Activated naive CD8-positive, alpha-beta T cell (primary cell): ENCODE results near the gene ESR2.

ENCODE experiments used
- H3K27ac Mint-ChIP-seq: one replicate; pipeline ENCODE4 v1.8.0; 2021; ENCODE audit warnings: mixed read lengths
- H3K27me3 Mint-ChIP-seq: one replicate; pipeline ENCODE4 v1.8.0; 2021; ENCODE audit warnings: mixed read lengths
- H3K36me3 Mint-ChIP-seq: one replicate; pipeline ENCODE4 v1.8.0; 2021; ENCODE audit warnings: mixed read lengths
- H3K4me1 Mint-ChIP-seq: one replicate; pipeline ENCODE4 v1.8.0; 2021; ENCODE audit warnings: low read depth, mixed read lengths
- H3K4me3 Mint-ChIP-seq: one replicate; pipeline ENCODE4 v1.8.0; 2021; ENCODE audit warnings: mild to moderate bottlenecking, mixed read lengths
- H3K9me3 Mint-ChIP-seq: one replicate; pipeline ENCODE4 v1.8.0; 2021; ENCODE audit warnings: low read depth, mixed read lengths

The ESR2 gene

GRCh38 chr14:64201921-64202545 is 92.1 kb downstream of the ESR2 start:
- peaks cover 12% of the 10 kb centered on the region for H3K4me1 Mint-ChIP-seq
- no peak overlapping the region for H3K27ac Mint-ChIP-seq
- H3K9me3 Mint-ChIP-seq: no peaks in the 10 kb centered on the region
- H3K36me3 Mint-ChIP-seq: no peaks in the 10 kb centered on the region
- no peaks in the 10 kb centered on the region for H3K27me3 Mint-ChIP-seq
- H3K4me3 Mint-ChIP-seq: no peak overlapping the region

DNA sequence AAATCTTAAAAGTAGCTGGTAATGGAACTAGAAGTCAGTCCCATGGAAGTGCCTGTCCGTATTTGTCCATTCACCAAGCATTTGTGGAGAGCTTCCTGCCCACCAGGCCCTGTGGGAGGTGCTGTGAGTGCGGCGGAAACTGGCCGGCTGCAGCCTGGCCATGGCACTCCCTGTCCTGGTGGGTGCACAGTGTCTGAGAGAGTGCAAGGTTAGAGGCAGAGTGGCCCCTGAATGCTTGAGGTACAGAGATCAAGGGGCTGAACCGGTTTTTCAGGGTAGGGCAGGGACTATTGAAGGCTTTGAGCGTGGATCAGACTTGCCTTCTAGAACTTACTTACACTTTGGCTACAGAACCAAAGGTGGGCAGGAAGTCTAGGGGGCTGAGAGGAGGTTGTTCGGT is 92.9 kb downstream of the ESR2 start:
- Mint-ChIP-seq H3K4me3 (no peak overlapping the region), H3K27ac (no peak overlapping the region), H3K4me1 (peaks cover 15% of the 10 kb centered on the region), H3K9me3 (no peaks in the 10 kb centered on the region), H3K36me3 (no peaks in the 10 kb centered on the region), H3K27me3 (no peaks in the 10 kb centered on the region)

DNA sequence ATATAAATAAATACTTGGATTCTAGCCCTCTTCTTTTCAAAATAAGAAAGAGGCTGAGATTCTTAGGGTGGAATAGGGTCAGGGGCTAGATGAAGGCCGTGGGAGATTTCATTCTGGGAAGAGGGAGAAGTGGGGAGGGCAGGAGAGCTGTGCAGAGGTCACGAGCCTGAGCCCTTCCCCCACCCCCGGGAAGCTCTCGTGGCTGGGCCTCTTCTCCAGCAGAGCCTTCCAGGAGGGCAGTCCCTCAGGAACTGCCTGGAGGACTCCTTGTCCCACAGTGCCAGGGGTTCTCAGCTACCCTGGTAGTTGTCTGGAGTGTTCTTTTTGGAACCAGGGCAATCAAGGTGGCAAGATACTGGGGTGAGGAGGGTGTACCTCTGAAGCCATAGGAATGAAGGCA is 94.0 kb downstream of the ESR2 start:
- no peak overlapping the region for H3K27ac Mint-ChIP-seq
- H3K4me3 Mint-ChIP-seq: no peak overlapping the region
- no peaks in the 10 kb centered on the region for H3K9me3 Mint-ChIP-seq
- H3K27me3 Mint-ChIP-seq: no peaks in the 10 kb centered on the region
- peaks cover 26% of the 10 kb centered on the region for H3K4me1 Mint-ChIP-seq
- peaks cover 3% of the 10 kb centered on the region for H3K36me3 Mint-ChIP-seq

DNA sequence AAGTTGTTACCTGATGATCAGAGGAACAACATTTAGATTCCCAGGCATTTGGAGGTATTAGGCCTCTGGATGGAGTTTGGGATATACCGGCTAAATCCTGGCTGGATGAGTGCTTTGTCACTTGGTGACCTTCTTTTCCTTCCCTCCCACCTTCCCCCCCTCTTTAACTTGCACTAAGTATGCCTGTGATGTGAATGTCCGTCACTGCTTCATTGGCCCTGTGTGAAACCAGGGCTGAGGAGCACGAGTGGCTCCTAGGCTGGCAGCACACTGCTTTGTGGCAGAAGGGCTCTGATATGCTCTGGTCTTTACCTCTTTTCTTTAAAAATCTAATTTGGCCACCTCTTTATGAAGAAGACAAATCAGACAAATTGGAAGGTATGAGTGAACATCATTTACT is 95.7 kb downstream of the ESR2 start:
- Mint-ChIP-seq H3K4me3 (no peak overlapping the region), H3K36me3 (peaks cover 5% of the 10 kb centered on the region), H3K4me1 (peaks cover 43% of the 10 kb centered on the region), H3K27me3 (no peaks in the 10 kb centered on the region), H3K9me3 (no peaks in the 10 kb centered on the region), H3K27ac (no peak overlapping the region)

DNA sequence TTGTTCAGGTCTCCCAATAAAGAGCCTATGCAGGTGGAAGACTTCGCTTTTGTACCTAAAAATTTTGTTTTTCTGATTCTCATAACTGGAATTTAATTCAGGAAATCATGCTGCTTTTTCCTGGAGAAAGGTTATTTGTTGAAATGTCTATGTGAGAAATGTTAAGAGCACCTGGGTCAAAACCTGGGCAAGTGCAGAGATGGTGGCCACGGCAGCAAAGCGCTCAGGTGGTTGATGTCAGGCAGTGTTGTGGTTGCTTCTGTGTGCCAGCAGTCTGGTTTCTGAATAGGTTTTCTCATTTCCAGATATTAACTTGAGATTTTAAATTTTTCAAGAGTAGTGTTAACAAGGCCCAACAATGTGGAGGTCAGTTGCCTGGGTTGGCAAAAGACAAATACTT is 96.2 kb downstream of the ESR2 start:
- Mint-ChIP-seq H3K4me1 (peaks cover 41% of the 10 kb centered on the region), H3K36me3 (peaks cover 5% of the 10 kb centered on the region), H3K4me3 (no peak overlapping the region), H3K27me3 (no peaks in the 10 kb centered on the region), H3K27ac (no peak overlapping the region), H3K9me3 (no peaks in the 10 kb centered on the region)

DNA sequence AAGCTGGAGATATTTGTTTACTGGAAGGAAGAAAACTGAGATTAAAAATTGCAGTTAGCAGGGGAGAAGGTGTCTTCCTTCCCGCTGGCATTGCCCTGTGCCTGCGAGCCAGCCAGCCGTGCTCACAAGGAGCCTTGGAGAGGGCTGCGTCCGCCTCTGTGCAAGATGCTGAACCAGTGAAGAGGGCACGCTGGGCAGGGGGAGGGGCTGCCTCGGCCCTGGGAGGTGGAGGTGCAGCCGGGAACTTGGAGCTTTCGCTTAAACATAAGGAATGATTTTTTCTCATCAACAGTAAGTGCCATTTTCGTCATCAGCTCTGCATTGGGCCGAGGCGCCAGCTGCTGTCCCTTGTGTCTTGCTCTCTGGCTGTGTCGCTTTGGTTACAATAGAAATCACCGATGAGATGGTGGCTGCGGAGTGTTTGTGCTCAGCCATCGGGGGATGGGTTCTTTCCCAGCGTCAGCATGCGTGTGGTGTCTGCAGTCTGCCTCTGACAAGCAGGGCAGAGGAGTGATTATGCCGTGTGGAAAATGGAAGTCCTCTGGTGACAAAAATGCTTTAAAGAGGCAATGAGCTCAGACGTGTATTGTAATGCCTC is 97.3 kb downstream of the ESR2 start:
- Mint-ChIP-seq H3K4me3 (peak overlapping the region; percentile 41), H3K4me1 (peaks cover 34% of the 10 kb centered on the region), H3K27me3 (no peaks in the 10 kb centered on the region), H3K36me3 (peaks cover 11% of the 10 kb centered on the region), H3K9me3 (no peaks in the 10 kb centered on the region), H3K27ac (no peak overlapping the region)

- Mint-ChIP-seq H3K4me1 (peaks cover 34% of the 10 kb centered on the region), H3K27ac (no peak overlapping the region), H3K36me3 (peaks cover 15% of the 10 kb centered on the region)
Measured at GRCh38 chr14:64196056-64196455, 98.1 kb downstream of the ESR2 start.

DNA sequence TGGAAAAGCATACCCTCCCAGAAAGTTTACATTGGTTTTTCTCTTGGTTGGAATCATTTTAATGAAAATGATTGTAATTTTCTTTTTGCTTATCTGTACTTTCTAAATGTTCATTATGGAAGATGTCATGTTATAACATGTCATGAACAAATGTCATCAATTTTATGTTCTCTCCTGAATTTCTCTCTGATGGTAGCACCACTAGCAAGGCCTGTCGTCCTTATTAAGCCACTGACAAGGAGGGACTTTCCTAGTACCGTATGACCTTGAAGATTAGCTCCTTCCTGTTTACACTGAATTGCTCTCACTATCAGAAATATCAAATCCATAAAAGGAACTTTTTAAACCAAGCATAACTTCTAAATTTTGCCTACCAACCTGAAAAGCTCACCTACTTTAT is 99.0 kb downstream of the ESR2 start:
- peaks cover 34% of the 10 kb centered on the region for H3K4me1 Mint-ChIP-seq
- H3K27me3 Mint-ChIP-seq: no peaks in the 10 kb centered on the region
- peak overlapping the region; percentile 76 for H3K27ac Mint-ChIP-seq
- H3K36me3 Mint-ChIP-seq: peaks cover 22% of the 10 kb centered on the region
- no peaks in the 10 kb centered on the region for H3K9me3 Mint-ChIP-seq
- peak overlapping the region; percentile 15 for H3K4me3 Mint-ChIP-seq

More at GRCh38 chr14:64196056-64196455, 98.1 kb downstream of the ESR2 start:
- no peak overlapping the region for H3K4me3 Mint-ChIP-seq
- no peaks in the 10 kb centered on the region for H3K27me3 Mint-ChIP-seq
- H3K9me3 Mint-ChIP-seq: no peaks in the 10 kb centered on the region

DNA sequence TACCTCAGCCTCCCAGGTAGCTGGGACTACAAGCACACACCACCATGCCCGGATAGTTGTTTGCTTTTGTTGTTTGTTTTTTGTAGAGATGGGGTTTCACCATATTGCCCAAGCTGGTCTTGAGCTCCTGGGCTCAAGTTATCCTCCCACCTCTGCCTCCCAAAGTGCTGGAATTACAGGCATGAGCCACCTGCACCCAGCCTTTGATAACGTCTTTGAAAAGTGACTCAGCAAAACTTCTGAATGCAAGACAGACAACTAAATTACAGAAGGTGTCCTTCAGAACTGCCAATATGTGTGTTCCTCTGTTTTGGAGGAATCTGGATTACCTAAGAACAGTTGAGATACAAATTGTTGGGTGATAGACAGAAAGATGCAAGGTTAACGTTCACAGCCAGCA is 99.8 kb downstream of the ESR2 start:
- Mint-ChIP-seq H3K27ac (peak overlapping the region; percentile 76), H3K36me3 (peaks cover 28% of the 10 kb centered on the region), H3K27me3 (no peaks in the 10 kb centered on the region), H3K9me3 (no peaks in the 10 kb centered on the region), H3K4me3 (no peak overlapping the region), H3K4me1 (peaks cover 34% of the 10 kb centered on the region)

DNA sequence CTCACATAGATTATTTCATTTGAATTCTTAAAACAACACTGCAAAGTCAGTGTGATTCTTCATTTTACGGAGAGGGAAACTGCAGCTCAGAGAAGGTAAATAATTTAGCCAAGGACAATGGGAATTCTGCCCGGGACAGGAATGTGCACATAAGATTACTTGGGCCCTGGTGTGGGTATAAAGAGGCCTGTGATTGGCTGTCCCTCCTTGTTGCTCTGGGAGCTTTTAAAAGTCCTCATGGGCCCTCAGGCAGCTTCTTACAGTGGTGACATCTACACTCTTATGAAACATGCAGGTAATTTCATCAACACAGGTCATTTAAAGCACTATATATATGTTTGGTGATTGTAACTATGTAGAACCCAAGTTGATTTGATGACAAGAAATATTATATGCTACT is 100.3 kb downstream of the ESR2 start:
- Mint-ChIP-seq H3K36me3 (peaks cover 29% of the 10 kb centered on the region), H3K27ac (peak overlapping the region; percentile 76), H3K4me1 (peaks cover 34% of the 10 kb centered on the region), H3K9me3 (no peaks in the 10 kb centered on the region), H3K4me3 (no peak overlapping the region), H3K27me3 (no peaks in the 10 kb centered on the region)

DNA sequence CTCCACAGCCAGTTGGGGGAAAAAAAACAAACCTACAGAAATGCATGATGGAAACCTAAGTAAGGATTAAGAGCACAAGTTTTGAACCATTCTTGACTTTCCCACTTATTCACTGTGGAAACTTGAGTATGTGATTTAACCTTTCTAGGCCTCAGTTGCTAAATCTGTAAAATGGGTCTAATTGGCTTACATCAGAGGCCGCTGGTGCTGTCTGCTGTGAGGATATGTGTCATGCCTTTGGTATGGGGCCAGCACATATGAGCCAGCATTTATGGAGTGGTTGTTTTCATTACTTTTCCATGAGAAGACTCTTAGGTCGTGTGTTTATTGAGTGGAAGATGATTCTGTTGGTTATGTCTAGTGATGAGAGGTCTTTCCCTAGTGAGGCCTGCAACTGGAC is 102.4 kb downstream of the ESR2 start:
- no peaks in the 10 kb centered on the region for H3K27me3 Mint-ChIP-seq
- H3K27ac Mint-ChIP-seq: no peak overlapping the region
- no peak overlapping the region for H3K4me3 Mint-ChIP-seq
- peaks cover 37% of the 10 kb centered on the region for H3K36me3 Mint-ChIP-seq
- H3K4me1 Mint-ChIP-seq: peaks cover 31% of the 10 kb centered on the region
- no peaks in the 10 kb centered on the region for H3K9me3 Mint-ChIP-seq

DNA sequence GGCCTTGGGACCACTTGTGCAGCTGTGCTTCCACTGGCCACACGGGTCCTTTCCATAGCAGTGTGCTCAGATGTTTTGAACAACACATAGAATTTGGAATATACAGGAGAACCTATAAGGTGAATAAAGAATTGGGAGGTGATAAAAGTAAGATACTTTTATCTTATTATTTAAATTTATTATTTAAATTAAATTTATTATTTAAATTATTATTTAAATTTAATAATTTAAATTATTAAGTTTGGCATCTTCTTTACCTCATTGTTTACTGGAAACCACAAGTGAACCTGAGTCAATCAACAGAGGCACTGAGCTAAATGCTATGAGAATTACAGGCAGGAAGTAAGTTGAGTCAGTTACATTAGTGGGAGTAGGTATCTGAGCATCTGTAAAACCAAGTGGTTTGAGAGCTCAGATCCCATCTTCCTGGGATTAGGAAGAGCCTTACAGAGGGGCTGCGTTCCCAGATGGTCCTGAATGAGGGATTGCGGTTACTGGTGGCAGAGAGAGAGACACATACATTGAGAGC is 103.1 kb downstream of the ESR2 start:
- H3K36me3 Mint-ChIP-seq: peaks cover 40% of the 10 kb centered on the region
- H3K4me3 Mint-ChIP-seq: no peak overlapping the region
- H3K27me3 Mint-ChIP-seq: no peaks in the 10 kb centered on the region
- H3K4me1 Mint-ChIP-seq: peaks cover 26% of the 10 kb centered on the region
- no peaks in the 10 kb centered on the region for H3K9me3 Mint-ChIP-seq
- no peak overlapping the region for H3K27ac Mint-ChIP-seq

- H3K4me3 Mint-ChIP-seq: no peak overlapping the region
- H3K27me3 Mint-ChIP-seq: no peaks in the 10 kb centered on the region
- H3K9me3 Mint-ChIP-seq: no peaks in the 10 kb centered on the region
- H3K36me3 Mint-ChIP-seq: peaks cover 40% of the 10 kb centered on the region
- H3K4me1 Mint-ChIP-seq: no peaks in the 10 kb centered on the region
- no peak overlapping the region for H3K27ac Mint-ChIP-seq
Measured at GRCh38 chr14:64187331-64187730, 106.8 kb downstream of the ESR2 start.

DNA sequence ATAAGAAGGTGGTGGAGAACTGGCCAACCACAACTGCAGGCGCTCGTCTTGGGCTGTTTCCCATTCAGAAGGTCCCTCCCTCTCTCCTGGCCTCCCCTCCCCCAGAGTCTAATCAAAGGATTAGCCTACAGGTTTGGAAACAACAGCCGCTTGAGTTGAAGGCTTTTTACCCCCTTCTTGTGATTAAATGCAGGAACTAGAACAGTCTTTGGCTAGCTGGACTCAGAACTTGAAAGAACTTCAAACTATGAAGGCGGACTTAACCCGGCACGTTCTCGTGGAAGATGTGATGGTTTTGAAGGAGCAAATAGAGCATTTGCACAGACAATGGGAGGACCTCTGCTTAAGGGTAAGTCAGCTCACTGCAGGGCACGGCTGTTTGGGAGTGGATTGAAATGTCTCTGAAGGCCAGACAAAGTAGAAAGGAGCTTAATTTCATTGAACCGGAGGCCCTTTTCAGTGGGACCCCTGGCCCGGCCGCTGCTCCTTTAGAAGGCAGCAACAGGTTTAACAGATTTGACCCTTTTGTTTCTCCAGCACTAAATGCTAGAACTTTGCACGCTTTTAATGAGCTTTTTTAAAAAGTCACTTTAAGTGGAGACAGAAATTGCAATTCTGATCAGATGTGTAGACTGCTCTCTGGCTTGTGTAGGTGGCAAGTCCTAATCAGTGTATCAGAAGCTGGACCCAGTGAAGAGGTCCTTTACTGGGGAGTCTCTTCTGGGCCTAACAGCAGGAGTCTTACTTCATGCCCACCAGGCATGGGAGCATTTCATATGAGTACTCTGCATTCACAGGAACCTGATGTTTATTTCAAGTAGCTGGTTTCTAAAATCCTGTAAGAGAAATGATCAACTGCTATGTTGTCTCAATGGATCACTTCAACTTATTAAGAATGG is 107.7 kb downstream of the ESR2 start:
- H3K4me3 Mint-ChIP-seq: no peak overlapping the region
- H3K36me3 Mint-ChIP-seq: peaks cover 38% of the 10 kb centered on the region
- H3K27ac Mint-ChIP-seq: no peak overlapping the region
- no peaks in the 10 kb centered on the region for H3K4me1 Mint-ChIP-seq
- no peaks in the 10 kb centered on the region for H3K27me3 Mint-ChIP-seq
- no peaks in the 10 kb centered on the region for H3K9me3 Mint-ChIP-seq

DNA sequence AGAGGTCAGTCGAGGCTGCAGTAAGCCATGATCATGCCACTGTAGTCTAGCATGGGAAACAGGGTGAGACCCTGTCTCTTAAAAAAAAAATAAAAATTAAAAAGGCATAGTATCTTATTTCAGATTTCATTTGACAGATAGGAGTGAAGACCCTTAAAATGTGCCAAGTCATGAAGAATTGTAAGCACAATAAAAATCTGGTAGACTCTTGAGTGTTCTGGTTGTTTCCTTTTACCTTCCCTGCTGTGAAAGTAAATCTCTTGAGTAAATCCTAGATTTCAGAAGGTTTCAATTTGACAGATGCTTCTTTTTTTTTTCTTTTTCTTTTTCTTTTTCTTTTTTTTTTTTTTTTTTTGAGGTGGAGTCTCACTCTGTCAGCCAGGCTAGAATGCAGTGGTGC is 109.0 kb downstream of the ESR2 start:
- Mint-ChIP-seq H3K27ac (no peak overlapping the region), H3K9me3 (no peaks in the 10 kb centered on the region), H3K27me3 (no peaks in the 10 kb centered on the region), H3K4me1 (no peaks in the 10 kb centered on the region), H3K36me3 (peaks cover 33% of the 10 kb centered on the region), H3K4me3 (no peak overlapping the region)
